ENCODE measurements around the gene KDM2B.

Gene KDM2B

GRCh38 chr12:121399391-121400331 is 181.2 kb downstream of the KDM2B start, which contains the start of gene RNF34:
RNF34 (plus strand) TSS chr12:121400118; CDS start chr12:121400213, 95 bp downstream.
- TF ChIP-seq MAX (IDR thresholded peaks at IDR 0.05; ENCODE audit: low read depth, low read length): peak; percentile 68; the same call in 1 of the 2 replicates
- TF ChIP-seq CTCF (IDR thresholded peaks at IDR 0.05; ENCODE audit: low read depth, low read length): no peak
- peak; percentile 83 for TF ChIP-seq MYC (IDR thresholded peaks at IDR 0.05; ENCODE audit: low read depth, low read length)
- peak; percentile 99 for TF ChIP-seq POLR2A (IDR thresholded peaks at IDR 0.05; ENCODE audit: extremely low read depth, insufficient read length)
- DNase-seq (ENCODE audit: low read depth): peak; percentile 100
- peak within 1 kb of the TSS; percentile 86 for H3K4me3 ChIP-seq (ENCODE audit: low read depth, low read length)

- no peak for DNase-seq (ENCODE audit: low read depth)
- TF ChIP-seq MYC (IDR thresholded peaks at IDR 0.05; ENCODE audit: low read depth, low read length) (no peak), CTCF (IDR thresholded peaks at IDR 0.05; ENCODE audit: low read depth, low read length) (no peak), POLR2A (IDR thresholded peaks at IDR 0.05; ENCODE audit: extremely low read depth, insufficient read length) (no peak), MAX (IDR thresholded peaks at IDR 0.05; ENCODE audit: low read depth, low read length) (no peak)
- H3K4me3 ChIP-seq (ENCODE audit: low read depth, low read length): peak overlapping the region; percentile 71
Observed at GRCh38 chr12:121398355-121398754, 182.5 kb downstream of the KDM2B start.

GRCh38 chr12:121397521-121397920 is 183.3 kb downstream of the KDM2B start:
- TF ChIP-seq MYC (IDR thresholded peaks at IDR 0.05; ENCODE audit: low read depth, low read length): no peak
- no peak for TF ChIP-seq CTCF (IDR thresholded peaks at IDR 0.05; ENCODE audit: low read depth, low read length)
- no peak for TF ChIP-seq MAX (IDR thresholded peaks at IDR 0.05; ENCODE audit: low read depth, low read length)
- TF ChIP-seq POLR2A (IDR thresholded peaks at IDR 0.05; ENCODE audit: extremely low read depth, insufficient read length): no peak
- no peak overlapping the region for H3K4me3 ChIP-seq (ENCODE audit: low read depth, low read length)
- peak; percentile 51 for DNase-seq (ENCODE audit: low read depth)

- TF ChIP-seq MYC (IDR thresholded peaks at IDR 0.05; ENCODE audit: low read depth, low read length): no peak
- no peak for TF ChIP-seq MAX (IDR thresholded peaks at IDR 0.05; ENCODE audit: low read depth, low read length)
- TF ChIP-seq CTCF (IDR thresholded peaks at IDR 0.05; ENCODE audit: low read depth, low read length): no peak
- TF ChIP-seq POLR2A (IDR thresholded peaks at IDR 0.05; ENCODE audit: extremely low read depth, insufficient read length): no peak
- no peak overlapping the region for H3K4me3 ChIP-seq (ENCODE audit: low read depth, low read length)
- DNase-seq (ENCODE audit: low read depth): no peak
Observed at GRCh38 chr12:121392325-121392716, 188.5 kb downstream of the KDM2B start.

GRCh38 chr12:121391619-121392324 is 189.1 kb downstream of the KDM2B start:
- TF ChIP-seq MAX (IDR thresholded peaks at IDR 0.05; ENCODE audit: low read depth, low read length) (no peak), MYC (IDR thresholded peaks at IDR 0.05; ENCODE audit: low read depth, low read length) (no peak), CTCF (IDR thresholded peaks at IDR 0.05; ENCODE audit: low read depth, low read length) (no peak), POLR2A (IDR thresholded peaks at IDR 0.05; ENCODE audit: extremely low read depth, insufficient read length) (no peak)
- H3K4me3 ChIP-seq (ENCODE audit: low read depth, low read length): no peak overlapping the region
- peak; percentile 56 for DNase-seq (ENCODE audit: low read depth)

All from NB4 (cell line).